Keratinocyte (primary cell): Measurements from ENCODE around the gene C12orf42. TPM values are rescaled to one million over a fixed set of nuclear protein-coding genes. Genes with fewer than 3 reads are reported as not detected.

ENCODE experiments used
- DNase-seq: peaks from one replicate; pipeline ENCODE4 v3.0.0-alpha.2; 2011; ENCODE audit warnings: low read depth, missing footprints, low spot score
- FAIRE-seq: peaks from 2 replicates; lab custom pipeline; 2011; peaks lifted over from hg19 to GRCh38; lab: Jason Lieb, UNC
- H2AFZ ChIP-seq: 2 replicates; pipeline ENCODE4 v1.6.0; 2012; ENCODE audit warnings: low read length, control low read depth, inconsistent platforms; ENCODE audit not compliant: control insufficient read depth
- H3K27ac ChIP-seq: 2 replicates; pipeline ENCODE4 v1.5.1; 2011; ENCODE audit warnings: low read length; ENCODE audit not compliant: control insufficient read depth, insufficient read depth
- H3K27me3 ChIP-seq: 3 replicates; pipeline ENCODE4 v1.6.0; 2011; ENCODE audit warnings: low read length; ENCODE audit not compliant: control insufficient read depth, insufficient read depth; ENCODE audit errors: extremely low read depth
- H3K36me3 ChIP-seq, 2 experiments: 2 replicates in 1 of 2; 3 replicates in 1 of 2; pipeline ENCODE4 v1.5.1; 2011; ENCODE audit warnings: low read length in 2 of 2, mild to moderate bottlenecking in 1 of 2; ENCODE audit not compliant: control insufficient read depth in 2 of 2, insufficient read depth in 2 of 2; ENCODE audit errors: extremely low read depth in 1 of 2
- H3K4me1 ChIP-seq: 3 replicates; pipeline ENCODE4 v1.5.1; 2011; ENCODE audit warnings: low read length; ENCODE audit not compliant: control insufficient read depth, insufficient read depth; ENCODE audit errors: extremely low read depth
- H3K4me2 ChIP-seq: 3 replicates; pipeline ENCODE4 v1.6.0; 2011; ENCODE audit warnings: low read depth, low read length; ENCODE audit not compliant: control insufficient read depth, insufficient read depth; ENCODE audit errors: extremely low read depth
- H3K4me3 ChIP-seq, 3 experiments: fragments of 200-600 bp in 1 of 3; sonication (generic) in 1 of 3; 2 replicates in 2 of 3; 3 replicates in 1 of 3; pipeline ENCODE4 v1.5.1; 2011 to 2016; ENCODE audit warnings: low read length in 3 of 3, mild to moderate bottlenecking in 3 of 3, control low read depth in 2 of 3, inconsistent platforms in 1 of 3, low read depth in 1 of 3, mixed read lengths in 1 of 3, mixed run types in 1 of 3, moderate library complexity in 1 of 3; ENCODE audit not compliant: control insufficient read depth in 2 of 3, insufficient read depth in 2 of 3; ENCODE audit errors: extremely low read depth in 1 of 3
- H3K79me2 ChIP-seq: 2 replicates; pipeline ENCODE4 v1.6.0; 2012; ENCODE audit warnings: low read length; ENCODE audit not compliant: control insufficient read depth, insufficient read depth
- H3K9ac ChIP-seq: 3 replicates; pipeline ENCODE4 v1.6.0; 2011; ENCODE audit warnings: low read length; ENCODE audit not compliant: control insufficient read depth, insufficient read depth; ENCODE audit errors: extremely low read depth
- H3K9me1 ChIP-seq: 3 replicates; pipeline ENCODE4 v1.6.0; 2011; ENCODE audit warnings: low read length; ENCODE audit not compliant: control insufficient read depth, insufficient read depth; ENCODE audit errors: extremely low read depth
- H3K9me3 ChIP-seq: 2 replicates; pipeline ENCODE4 v1.5.1; 2012; ENCODE audit warnings: low read depth, low read length; ENCODE audit not compliant: control insufficient read depth
- H4K20me1 ChIP-seq: 3 replicates; pipeline ENCODE4 v1.6.0; 2011; ENCODE audit warnings: low read length; ENCODE audit not compliant: control insufficient read depth, insufficient read depth; ENCODE audit errors: extremely low read depth
- EZH2 ChIP-seq: IDR thresholded peaks from one replicate; pipeline ENCODE4 v1.6.1; 2012; ENCODE audit warnings: inconsistent platforms, mild to moderate bottlenecking, low read length, moderate library complexity
- dilution Hi-C: fragments of 300-500 bp; cut with MboI; formaldehyde crosslinking; loops from one replicate; pipeline ENCODE4 v1.7.0; 2020; ENCODE audit warnings: low sequenced_read_pairs; ENCODE audit not compliant: extremely low pct_ligation_motif_present
- polyA plus RNA-seq, 5 experiments: library from polyadenylated mRNA; depleted of rRNA in 3 of 5; stranded (reverse) in 3 of 5; stranded (forward) in 1 of 5; unstranded in 1 of 5; fragments of >200 nt; gene quantifications; 1 replicate in 1 of 5; 2 replicates in 3 of 5; 3 replicates in 1 of 5; pipeline versions ENCODE4 v1.2.1 to v1.2.3, GENCODE V29; 2011 to 2012; ENCODE audit warnings: missing spikeins in 2 of 5, low read depth in 1 of 5, low replicate concordance in 1 of 5
- TF ChIP-seq, protein P1 (sequence below), 3 experiments: IDR thresholded peaks in 1 of 3; conservative IDR thresholded peaks in 1 of 3; optimal IDR thresholded peaks in 1 of 3; 2 replicates in 2 of 3; 3 replicates in 1 of 3; pipeline versions ENCODE3 to v1.5.1; 2011; ENCODE audit warnings: low read length in 3 of 3, mild to moderate bottlenecking in 3 of 3, moderate library complexity in 2 of 3, control low read depth in 1 of 3, inconsistent platforms in 1 of 3; ENCODE audit not compliant: insufficient read depth in 2 of 3; ENCODE audit errors: extremely low read depth in 1 of 3

Gene C12orf42
- polyA plus RNA-seq, 1 donor (not counting 4 experiments of a cell fraction or from before 2014, with no cell fraction given): 0.08 TPM

DNA sequence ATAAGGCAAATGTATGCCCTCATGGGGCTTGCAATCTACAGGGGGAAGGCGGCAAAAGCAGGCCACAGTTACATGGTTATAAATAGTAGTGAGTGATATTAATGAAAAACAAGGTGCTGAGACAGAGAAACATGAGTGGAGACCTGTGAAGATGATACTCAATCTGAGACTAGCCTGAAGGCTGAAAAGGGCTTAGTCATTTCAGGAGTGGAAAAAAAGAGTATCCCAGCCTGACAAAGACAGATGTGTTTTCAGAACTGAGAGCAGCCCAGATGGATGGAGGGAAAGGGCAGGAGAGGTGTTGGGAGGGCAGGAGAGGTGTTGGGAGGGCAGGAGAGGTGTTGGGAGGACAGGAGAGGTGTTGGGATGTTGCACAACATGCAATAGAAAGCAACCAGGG lies 181.9 kb downstream of the C12orf42 start:
- H4K20me1 ChIP-seq: no peaks in the 10 kb centered on the region
- H3K4me2 ChIP-seq: no peak overlapping the region
- FAIRE-seq (no peak), DNase-seq (no peak)
- no peak for TF ChIP-seq EZH2
- H3K9ac ChIP-seq: no peak overlapping the region
- no peak overlapping the region for H2AFZ ChIP-seq
- no peak overlapping the region for H3K27ac ChIP-seq
- H3K36me3 ChIP-seq: no peaks in the 10 kb centered on the region
- no peaks in the 10 kb centered on the region for H3K9me1 ChIP-seq
- H3K4me1 ChIP-seq: no peaks in the 10 kb centered on the region
- no peaks in the 10 kb centered on the region for H3K27me3 ChIP-seq
- no peak overlapping the region for H3K4me3 ChIP-seq
- H3K9me3 ChIP-seq: no peaks in the 10 kb centered on the region
- H3K79me2 ChIP-seq: no peaks in the 10 kb centered on the region
- dilution Hi-C loops: no loop called here

DNA sequence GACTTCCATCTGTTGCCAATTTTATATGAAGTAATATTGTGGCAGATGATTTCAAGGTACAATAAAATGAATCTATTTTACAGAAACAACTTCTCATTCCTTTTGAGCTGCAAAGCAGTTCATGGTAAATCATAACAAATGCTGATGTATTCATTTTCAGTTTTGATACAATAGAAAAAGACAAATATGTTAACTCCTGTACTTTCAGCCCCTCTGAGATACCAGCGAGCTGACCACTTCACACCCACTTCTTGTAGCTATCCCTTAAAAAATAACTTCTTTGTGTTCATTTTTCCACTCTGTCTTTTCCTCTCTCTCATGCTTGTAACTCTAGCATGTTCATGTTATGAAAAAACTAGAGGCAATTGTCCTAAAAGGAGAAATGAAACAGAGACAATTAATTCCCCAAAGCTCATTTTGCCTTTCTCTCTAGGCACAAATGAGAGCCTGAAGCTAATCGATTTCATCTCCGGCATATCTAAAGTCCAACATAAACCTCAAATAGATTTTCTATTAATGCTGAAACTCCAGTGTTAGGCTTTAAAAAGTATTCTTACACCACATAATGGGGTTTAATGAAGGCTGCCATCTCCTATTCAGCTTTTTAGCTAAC lies 182.9 kb downstream of the C12orf42 start:
- Histone ChIP-seq H3K4me1 (no peaks in the 10 kb centered on the region), H4K20me1 (no peaks in the 10 kb centered on the region), H3K4me3 (no peak overlapping the region), H3K9me1 (no peaks in the 10 kb centered on the region), H3K27ac (no peak overlapping the region), H3K9ac (no peak overlapping the region), H2AFZ (no peak overlapping the region), H3K79me2 (no peaks in the 10 kb centered on the region), H3K9me3 (no peaks in the 10 kb centered on the region), H3K36me3 (no peaks in the 10 kb centered on the region), H3K27me3 (no peaks in the 10 kb centered on the region), H3K4me2 (no peak overlapping the region)
- TF ChIP-seq EZH2: no peak
- TF ChIP-seq, protein P1, sequence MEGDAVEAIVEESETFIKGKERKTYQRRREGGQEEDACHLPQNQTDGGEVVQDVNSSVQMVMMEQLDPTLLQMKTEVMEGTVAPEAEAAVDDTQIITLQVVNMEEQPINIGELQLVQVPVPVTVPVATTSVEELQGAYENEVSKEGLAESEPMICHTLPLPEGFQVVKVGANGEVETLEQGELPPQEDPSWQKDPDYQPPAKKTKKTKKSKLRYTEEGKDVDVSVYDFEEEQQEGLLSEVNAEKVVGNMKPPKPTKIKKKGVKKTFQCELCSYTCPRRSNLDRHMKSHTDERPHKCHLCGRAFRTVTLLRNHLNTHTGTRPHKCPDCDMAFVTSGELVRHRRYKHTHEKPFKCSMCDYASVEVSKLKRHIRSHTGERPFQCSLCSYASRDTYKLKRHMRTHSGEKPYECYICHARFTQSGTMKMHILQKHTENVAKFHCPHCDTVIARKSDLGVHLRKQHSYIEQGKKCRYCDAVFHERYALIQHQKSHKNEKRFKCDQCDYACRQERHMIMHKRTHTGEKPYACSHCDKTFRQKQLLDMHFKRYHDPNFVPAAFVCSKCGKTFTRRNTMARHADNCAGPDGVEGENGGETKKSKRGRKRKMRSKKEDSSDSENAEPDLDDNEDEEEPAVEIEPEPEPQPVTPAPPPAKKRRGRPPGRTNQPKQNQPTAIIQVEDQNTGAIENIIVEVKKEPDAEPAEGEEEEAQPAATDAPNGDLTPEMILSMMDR (optimal IDR thresholded peaks at IDR 0.05 in 1 of 3, IDR thresholded peaks at IDR 0.05 in 1 of 3, conservative IDR thresholded peaks at IDR 0.05 in 1 of 3; ENCODE audit: extremely low read depth in 1 of 3, insufficient read depth in 2 of 3, low read length in 3 of 3): no peak
- no peak for DNase-seq
- no peak for FAIRE-seq
- dilution Hi-C loops: no loop called here
